ENCODE measurements around the gene CRACR2A. TPM values are rescaled to one million over a fixed set of nuclear protein-coding genes. Genes with fewer than 3 reads are reported as not detected.

The CRACR2A gene
- polyA plus RNA-seq, 1 experiment = 1.4 TPM

GRCh38 chr12:3677609-3678008 is 75.3 kb downstream of the CRACR2A start:
- no peaks in the 10 kb centered on the region for H3K27me3 ChIP-seq (ENCODE audit: control insufficient read depth, insufficient read depth, low read length)
- TF ChIP-seq, protein P1, sequence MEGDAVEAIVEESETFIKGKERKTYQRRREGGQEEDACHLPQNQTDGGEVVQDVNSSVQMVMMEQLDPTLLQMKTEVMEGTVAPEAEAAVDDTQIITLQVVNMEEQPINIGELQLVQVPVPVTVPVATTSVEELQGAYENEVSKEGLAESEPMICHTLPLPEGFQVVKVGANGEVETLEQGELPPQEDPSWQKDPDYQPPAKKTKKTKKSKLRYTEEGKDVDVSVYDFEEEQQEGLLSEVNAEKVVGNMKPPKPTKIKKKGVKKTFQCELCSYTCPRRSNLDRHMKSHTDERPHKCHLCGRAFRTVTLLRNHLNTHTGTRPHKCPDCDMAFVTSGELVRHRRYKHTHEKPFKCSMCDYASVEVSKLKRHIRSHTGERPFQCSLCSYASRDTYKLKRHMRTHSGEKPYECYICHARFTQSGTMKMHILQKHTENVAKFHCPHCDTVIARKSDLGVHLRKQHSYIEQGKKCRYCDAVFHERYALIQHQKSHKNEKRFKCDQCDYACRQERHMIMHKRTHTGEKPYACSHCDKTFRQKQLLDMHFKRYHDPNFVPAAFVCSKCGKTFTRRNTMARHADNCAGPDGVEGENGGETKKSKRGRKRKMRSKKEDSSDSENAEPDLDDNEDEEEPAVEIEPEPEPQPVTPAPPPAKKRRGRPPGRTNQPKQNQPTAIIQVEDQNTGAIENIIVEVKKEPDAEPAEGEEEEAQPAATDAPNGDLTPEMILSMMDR (IDR thresholded peaks at IDR 0.05; ENCODE audit: insufficient read depth, low read depth, low read length) = no peak
- H3K36me3 ChIP-seq (ENCODE audit: control insufficient read depth, insufficient read depth, low read length) = no peaks in the 10 kb centered on the region
- no peak overlapping the region for H3K4me3 ChIP-seq (ENCODE audit: low read depth, low read length)
- ChIA-PET POLR2A (no interaction called here), CTCF (interaction anchor here (0.8 to 1.4 kb wide), 2 partner anchors 18 to 50 kb away, joined by 3 to 4 read pairs; no protein-coding TSS in a partner anchor)
- no peak for DNase-seq (ENCODE audit: low read depth)

- TF ChIP-seq, protein P1 (IDR thresholded peaks at IDR 0.05; ENCODE audit: insufficient read depth, low read depth, low read length) = no peak
- H3K27me3 ChIP-seq (ENCODE audit: control insufficient read depth, insufficient read depth, low read length) = no peaks in the 10 kb centered on the region
- POLR2A ChIA-PET = no interaction called here
- no peak overlapping the region for H3K4me3 ChIP-seq (ENCODE audit: low read depth, low read length)
- no peaks in the 10 kb centered on the region for H3K36me3 ChIP-seq (ENCODE audit: control insufficient read depth, insufficient read depth, low read length)
- no peak for DNase-seq (ENCODE audit: low read depth)
- CTCF ChIA-PET = interaction anchor here (1.1 kb wide), 1 partner anchor 17 kb away, joined by 3 read pairs; no protein-coding TSS in a partner anchor
Observed at GRCh38 chr12:3673981-3674708, 78.8 kb downstream of the CRACR2A start.

DNA sequence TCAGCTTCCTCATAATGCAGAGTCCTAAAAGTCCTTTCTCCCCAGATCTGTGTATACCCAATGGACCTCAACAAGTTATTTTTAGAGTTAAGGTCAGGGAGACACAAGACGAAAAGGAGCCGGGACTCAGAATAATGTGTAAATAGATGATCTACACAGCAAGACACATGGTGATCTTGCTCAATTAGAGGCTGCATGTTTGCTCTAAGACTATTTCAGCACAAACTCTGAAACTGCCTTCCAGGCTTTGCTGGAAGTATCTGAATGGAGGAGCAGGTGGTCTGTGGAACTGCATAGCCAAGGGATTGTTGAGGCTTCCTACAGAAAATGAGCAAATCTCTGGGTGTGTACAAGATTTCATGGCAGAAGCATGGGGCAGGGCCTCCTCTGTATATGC is 80.8 kb downstream of the CRACR2A start:
- Histone ChIP-seq H3K36me3 (ENCODE audit: control insufficient read depth, insufficient read depth, low read length) (no peaks in the 10 kb centered on the region), H3K4me3 (ENCODE audit: low read depth, low read length) (no peak overlapping the region), H3K27me3 (ENCODE audit: control insufficient read depth, insufficient read depth, low read length) (no peaks in the 10 kb centered on the region)
- POLR2A ChIA-PET = no interaction called here
- no peak for DNase-seq (ENCODE audit: low read depth)
- CTCF ChIA-PET = interaction anchor here (1.4 to 2.2 kb wide), 2 partner anchors 14 to 372 kb away, joined by 3 to 10 read pairs; no protein-coding TSS in a partner anchor
- TF ChIP-seq, protein P1 (IDR thresholded peaks at IDR 0.05; ENCODE audit: insufficient read depth, low read depth, low read length) = no peak

DNA sequence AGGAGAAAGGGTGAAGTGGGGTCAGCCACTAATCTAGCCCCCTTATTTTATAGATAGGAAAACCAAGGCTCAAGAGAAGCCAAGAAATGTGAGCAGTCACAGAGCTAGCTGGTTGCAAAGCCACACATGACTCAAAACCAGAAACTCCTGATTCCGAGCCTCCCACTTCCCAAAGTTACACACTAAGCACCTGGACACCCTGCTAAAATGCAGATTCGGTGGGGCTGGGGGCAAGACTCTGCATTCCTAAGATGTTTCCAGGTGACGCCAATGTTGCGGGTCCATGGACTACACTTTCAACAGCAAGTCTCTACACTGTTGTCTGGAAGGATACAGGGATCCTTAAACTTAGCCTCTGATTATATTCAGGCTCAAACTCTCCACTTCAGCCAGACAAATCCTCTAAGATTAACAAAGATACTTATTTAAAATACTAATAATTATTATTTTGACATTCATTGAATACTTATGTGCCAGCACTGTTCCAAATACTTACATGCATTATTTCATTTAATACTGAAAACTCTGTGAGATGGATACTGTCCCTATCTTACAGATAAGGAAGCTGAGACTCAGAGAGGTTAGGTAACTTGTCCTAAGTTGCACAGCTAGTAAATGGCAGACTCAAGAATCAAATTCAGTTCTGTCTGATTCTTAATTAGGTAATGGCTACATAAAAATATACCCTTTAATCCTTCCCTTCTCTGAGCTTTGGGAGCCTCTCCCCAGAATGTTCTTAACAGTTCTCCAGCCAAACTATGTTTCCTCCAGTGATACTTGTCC is 81.4 kb downstream of the CRACR2A start:
- Histone ChIP-seq H3K36me3 (ENCODE audit: control insufficient read depth, insufficient read depth, low read length) (no peaks in the 10 kb centered on the region), H3K27me3 (ENCODE audit: control insufficient read depth, insufficient read depth, low read length) (no peaks in the 10 kb centered on the region), H3K4me3 (ENCODE audit: low read depth, low read length) (no peak overlapping the region)
- TF ChIP-seq, protein P1 (IDR thresholded peaks at IDR 0.05; ENCODE audit: insufficient read depth, low read depth, low read length) = no peak
- DNase-seq (ENCODE audit: low read depth) = no peak
- ChIA-PET CTCF (interaction anchor here (1.4 to 2.2 kb wide), 3 partner anchors 13 to 372 kb away, joined by 3 to 10 read pairs (median 6); no protein-coding TSS in a partner anchor), POLR2A (no interaction called here)

- Histone ChIP-seq H3K27me3 (ENCODE audit: control insufficient read depth, insufficient read depth, low read length) (no peaks in the 10 kb centered on the region), H3K4me3 (ENCODE audit: low read depth, low read length) (no peak overlapping the region), H3K36me3 (ENCODE audit: control insufficient read depth, insufficient read depth, low read length) (no peaks in the 10 kb centered on the region)
- CTCF ChIA-PET = interaction anchor here (1.7 kb wide), 1 partner anchor 370 kb away, joined by 6 read pairs; no protein-coding TSS in a partner anchor
- TF ChIP-seq, protein P1 (IDR thresholded peaks at IDR 0.05; ENCODE audit: insufficient read depth, low read depth, low read length) = no peak
- POLR2A ChIA-PET = no interaction called here
- no peak for DNase-seq (ENCODE audit: low read depth)
Observed at GRCh38 chr12:3670083-3670620, 82.8 kb downstream of the CRACR2A start.

All from BJ (cell line).